AG08395 (cell line): ENCODE results near the gene BTBD9.

Experiments used
- DNase-seq: peaks from one replicate; pipeline ENCODE4 v3.0.0; 2012; ENCODE audit warnings: mixed read lengths, low spot score

Gene BTBD9

DNA sequence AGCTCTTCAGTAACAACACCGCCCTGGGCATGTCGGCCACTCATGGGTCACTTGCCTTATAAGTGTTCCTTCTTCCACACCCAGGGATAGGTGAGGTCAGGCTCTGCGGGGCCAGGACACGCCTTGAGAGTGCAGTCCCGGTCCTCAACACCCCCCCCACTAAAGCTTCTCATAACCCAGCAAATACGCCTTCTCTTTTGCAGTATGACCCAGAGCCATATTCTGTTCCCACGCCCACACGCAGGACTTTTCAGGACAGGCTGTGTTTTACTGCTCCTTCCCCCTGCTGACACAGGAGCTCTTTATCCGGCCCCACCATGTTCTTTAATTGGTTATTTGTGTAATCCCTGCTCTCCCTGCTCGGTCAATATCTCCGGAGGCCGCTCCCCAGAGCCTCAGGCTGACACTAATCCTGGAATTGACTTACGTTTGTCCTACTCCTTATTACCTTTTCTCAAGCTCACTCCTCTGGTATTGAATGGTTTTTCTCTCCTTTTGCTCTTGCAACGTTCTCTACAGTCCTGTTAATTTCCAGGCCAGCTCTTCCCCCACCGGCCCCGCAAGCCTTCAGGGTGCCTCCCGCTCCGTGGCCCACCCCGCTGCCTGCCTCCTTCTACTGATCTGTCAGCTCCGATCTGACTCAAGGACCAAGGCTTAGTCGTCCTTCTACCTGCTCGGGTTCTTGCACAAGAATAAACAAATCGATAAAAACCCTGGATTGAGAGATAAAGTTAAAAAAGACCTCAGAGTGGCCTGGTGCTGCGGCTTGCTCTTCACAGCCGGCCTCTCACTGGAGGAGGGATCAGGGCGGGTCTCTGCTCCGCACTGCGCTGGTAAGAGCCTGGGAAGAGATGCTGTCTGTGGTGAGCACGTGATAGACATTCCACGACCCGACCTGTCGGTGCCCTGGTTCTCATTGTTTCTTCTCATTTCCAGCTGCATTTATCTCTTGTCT, 462.7 kb downstream of the BTBD9 start:
- no peak for DNase-seq

DNA sequence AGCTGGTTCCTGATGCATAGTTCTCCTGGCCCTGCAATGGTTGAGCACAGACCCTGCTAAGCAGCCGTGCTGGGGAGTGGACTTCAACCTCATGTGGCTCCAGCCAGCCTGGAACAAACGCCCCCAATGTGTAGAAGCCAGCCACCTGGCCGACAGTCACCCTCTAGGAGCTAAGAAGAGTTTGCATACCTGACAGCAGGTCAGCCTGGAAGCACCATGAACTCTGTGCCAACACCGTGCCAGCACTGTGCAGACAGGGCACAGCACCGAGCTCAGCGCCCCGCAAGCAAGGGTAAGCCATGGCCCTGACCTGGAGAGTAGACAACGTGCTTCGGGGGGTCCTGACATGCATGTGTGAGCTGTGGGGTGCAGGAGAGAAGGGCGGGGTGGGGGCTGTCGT, 463.9 kb downstream of the BTBD9 start:
- no peak for DNase-seq

DNA sequence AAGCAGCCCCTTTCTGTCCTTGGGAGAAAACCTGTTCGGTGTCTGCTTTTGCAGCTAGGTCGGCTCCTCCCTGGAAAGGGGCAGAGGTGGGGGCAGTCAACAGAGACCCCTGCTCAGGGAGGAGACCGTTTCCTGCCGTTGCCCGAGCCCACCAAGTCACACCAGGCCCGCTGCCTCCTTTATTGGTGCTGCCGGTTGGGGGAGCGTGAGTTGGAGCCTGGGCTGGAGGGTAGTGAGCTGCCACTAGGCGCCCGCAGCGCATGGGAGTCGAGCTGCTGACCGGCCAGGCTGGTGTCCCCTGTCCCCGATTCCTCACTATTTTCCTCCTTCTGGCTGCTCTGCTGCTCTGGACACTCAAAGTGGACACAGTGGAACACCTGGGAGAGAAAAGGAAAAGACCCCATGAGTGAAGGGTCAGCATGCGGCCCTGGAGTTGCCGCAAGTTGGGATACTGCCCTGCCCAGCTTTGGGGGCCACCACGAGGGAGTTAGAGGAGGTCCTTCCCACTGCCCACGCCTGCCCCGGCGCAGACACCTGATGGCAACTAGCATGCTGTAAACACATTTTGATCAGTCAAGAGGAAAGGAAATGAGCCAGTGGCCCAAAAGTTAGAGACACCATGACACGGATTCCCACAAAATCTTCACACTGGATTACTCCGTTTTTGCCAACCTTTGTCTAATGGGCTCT, 464.8 kb downstream of the BTBD9 start:
- DNase-seq: no peak

DNA sequence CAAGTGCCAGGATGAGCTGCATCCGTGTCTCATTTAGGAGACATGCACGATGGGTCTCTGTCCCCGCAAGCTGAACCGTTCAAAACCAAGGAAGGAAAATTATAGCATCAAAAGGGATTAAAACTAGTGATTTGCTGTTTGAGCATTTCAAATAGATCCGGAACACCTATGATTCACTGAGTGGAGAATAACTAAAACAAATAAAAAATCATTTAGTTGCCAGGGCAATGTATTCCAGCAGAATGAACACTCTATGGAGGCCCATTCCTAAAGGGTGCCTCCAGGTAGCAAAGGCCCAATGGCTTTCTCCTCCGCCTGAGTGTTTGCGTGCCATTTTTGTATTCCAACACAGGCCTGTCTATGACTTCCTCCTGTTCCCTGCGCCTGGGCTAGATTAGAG, 465.4 kb downstream of the BTBD9 start:
- no peak for DNase-seq

DNA sequence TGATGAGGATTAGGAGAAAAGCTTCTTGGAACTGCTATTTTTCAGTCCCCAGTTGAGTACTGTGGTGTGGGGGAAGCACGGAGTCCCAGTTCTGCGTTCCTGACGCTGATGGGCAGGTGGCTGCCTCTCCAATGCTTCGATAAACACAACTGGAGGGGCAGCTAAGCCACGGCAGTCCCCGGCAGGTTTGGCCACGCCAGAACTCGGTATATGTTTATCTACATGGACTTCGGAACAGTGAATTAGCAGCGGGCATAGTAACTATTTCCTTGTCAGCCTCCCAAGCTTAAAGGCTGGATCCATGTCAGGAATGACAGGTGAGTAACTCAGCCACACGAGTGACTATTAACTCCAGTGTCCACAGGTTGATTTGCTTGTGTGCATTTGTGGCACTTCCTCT, 465.8 kb downstream of the BTBD9 start:
- DNase-seq: no peak

DNA sequence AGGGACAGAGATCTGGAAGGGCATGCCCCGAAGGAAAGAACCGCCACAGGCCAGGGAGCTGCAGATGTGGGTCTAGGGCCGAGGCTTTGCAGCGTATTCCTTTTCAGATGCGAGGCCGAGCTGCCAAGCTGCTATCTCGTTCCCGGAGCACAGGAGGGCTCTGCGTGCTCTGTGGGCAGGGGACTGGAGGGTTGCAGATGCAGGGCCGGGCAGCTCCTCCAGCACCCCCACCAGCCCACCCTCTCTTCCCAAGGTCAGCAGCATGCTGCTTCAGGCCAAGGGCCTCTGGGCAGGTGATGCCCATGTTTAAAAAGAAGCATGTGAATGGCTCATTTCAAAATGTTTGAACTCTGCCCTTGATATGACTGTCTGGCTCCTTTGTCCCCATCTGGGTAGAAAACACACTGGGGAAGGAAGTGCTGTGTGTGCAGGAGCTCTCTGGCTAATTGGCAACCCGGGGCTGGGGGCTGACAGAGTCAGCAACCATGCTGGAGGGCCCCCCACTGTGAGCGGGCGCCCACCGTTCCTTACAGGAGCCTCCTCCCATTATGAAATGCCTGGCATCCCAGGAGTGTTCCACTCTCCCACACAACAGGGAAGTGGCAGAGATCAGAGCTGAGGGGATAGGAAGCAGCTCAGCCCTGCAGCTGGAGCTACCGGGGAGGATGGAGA, 466.9 kb downstream of the BTBD9 start:
- no peak for DNase-seq

DNA sequence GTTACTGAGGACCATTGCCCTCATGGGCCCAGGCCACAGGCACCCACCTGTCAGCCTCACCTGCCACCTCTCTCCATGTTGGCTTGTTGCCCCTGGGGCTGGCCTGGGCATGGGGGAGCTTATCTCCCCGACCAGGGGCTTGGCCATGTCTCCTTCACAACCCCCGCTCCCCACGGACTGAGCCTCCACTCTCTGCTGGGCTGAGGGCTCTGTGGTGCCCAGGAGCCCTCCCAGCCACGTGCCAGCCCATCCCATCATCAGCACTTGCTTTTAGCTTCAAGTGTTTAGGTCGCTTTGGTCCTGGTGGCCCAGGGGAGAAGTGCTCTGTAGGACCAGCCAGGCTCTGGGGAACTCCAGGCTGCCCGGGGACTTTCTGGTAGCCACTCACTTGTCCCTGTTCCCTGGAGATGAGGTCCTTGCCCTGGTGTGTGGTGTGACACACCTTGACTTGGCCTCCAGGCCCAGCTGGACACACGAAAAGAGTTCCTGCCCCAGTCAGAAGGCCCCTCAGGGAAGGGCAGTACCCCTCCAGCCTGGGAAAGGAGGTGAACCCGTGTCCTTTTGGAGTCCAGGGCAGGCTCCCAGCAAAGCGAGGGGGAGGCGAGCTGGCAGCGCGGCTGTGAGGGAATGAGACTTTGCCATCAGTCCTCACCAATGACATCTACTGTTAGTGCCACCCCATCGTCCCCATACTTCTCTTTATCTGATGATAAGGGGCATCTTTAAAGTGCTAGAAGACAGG, 467.6 kb downstream of the BTBD9 start:
- DNase-seq: no peak

DNA sequence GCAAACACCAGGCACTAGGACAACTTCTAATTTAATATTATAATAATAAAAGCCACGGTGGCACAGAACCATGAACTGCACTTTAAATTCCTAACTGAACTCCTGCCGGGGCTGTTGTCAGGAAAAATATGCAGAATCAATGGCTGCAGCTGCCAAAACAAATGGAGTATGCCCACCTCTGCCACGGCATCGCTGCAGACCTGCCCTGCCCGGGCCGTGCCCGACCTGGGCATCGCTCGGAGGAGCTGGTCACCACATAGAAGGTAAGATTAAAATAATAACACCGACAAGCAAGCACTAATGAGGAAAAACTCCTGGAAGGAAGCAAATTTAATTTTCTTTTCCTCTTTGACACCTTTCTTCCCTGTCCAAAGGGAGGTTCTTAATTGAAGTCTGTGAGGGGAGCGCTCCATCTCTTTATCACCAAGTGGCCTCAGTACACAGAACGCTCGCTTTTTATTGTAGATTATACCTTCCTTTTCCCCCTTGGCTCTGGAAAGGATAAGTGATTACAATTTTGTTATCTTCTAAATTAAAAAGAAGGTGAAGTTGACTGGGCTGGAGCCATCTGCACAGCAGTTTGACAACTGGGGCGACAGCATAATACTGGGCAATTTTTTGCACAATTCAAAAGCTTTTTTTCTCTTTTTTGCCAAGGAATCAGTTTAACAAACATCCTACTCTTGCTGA, 468.9 kb downstream of the BTBD9 start:
- DNase-seq: no peak

DNA sequence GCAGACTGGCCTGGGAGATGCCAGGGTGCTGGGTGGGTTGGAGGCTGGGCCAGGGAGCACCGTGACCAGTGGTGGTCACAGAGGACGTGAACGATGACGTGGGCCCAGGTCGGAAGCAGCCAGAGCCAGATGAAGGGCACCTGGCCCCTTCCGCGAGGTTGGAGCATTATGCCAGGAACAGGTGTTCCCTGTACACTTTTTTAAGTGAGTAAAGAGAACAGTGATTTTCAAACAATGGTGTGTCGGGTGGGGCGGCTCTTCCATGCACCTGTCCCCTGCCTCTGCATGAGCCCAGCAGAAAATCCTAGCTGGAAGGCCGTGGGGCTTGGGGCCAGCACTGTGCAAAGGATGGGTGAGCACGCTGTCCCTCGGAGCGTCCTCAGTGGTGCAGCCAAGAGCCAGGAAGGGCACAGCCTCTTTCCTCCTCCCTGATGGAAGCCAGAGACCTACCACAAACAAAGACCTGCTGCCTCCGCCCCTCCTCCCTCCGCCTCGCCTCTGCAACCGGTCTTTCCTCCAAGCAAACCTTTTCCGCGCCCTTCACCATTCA, 469.7 kb downstream of the BTBD9 start:
- DNase-seq: no peak

DNA sequence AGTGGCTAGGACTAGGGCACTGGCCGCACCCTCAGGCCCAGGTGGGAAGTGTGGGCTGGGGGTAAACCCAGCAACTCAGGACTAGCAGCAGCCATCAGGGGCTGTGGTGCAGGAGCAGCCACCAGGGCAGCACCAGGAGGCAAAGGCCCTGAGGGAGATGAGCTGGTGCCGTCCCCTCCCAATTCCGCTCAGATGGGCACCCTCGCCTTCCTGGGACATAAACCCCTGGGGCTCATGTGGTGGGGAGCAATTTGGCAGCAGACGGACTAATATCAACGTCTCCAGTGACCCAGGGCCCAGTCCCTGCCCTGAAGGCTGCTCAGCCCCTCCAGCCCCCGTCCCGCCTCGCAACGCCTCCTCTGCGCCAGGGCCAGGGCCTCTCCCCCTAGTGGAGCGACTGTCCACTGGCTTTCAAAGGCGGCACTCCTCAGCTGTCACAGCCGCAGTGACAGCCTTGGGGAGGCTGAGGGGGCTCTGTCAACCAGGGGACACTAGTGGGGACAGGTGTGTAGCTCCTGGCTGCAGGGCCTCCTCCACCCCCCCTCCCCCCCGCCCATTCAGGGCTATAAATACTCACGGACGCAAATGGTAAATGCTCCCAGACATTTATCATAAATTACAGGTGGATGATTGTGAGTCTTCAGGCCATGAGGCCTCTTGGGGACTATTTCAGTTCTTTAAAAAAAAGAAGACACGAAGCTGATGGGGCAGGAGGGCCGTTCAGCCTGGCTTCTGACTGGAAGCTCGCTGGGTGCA, 470.3 kb downstream of the BTBD9 start:
- no peak for DNase-seq

DNA sequence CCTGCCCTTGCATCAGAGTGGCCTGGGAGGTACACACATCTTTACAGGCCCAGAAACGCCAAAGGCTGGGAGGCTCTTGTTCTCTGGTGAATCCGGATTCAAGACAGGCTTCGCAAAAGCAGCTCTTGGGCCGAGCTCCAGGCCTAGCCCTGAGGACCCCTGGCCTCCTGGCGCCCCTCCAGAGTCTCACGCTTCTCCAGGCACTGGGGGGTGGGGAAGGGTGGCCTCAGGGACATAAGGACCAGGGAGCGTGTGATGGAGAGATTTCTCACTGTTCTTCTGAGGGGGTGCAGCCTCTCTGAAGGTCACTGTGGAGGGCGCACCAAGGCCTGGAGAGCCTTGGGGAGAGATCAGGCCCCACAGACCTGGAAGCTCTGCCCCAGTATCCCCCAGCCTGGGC, 471.0 kb downstream of the BTBD9 start:
- no peak for DNase-seq

DNA sequence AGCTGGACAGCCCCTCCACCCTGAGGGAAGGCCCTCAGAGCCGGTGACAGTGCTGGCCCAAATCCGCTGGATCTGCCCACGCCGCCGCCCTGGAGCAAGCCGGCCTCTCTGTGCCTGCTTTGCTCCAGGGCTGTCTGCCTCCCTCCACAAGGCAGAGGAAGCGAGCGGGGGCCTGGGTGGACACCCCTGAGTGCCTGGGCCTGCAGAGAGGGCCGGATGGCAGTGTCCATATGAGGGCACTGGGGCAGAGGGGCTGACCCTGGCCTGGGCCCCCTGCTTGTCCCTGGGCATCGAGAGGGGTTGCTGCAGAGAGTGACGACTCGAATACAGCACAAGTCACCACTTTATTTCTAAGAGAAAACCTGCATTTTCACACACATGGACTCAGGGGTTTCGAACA, 471.6 kb downstream of the BTBD9 start:
- DNase-seq: no peak

DNA sequence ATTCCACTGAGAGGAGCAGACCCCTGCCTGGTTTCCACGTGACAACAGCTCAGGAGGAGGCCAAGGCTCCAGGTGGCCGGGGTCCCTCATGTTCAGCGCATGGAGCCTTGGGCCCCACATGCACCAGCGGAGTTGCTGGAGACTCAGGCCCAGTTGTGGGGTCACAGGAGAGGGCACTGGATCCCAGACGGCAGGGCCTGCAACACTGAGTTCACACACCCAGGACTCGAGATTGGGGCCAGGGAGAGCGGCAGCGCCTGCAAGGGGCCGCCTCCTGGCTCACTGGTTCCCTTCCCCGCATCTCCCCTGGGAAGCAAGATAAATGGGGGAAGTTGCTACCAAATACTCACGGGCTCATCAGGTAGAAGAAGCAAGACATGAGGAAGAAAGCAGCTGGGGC, 472.1 kb downstream of the BTBD9 start:
- no peak for DNase-seq

DNA sequence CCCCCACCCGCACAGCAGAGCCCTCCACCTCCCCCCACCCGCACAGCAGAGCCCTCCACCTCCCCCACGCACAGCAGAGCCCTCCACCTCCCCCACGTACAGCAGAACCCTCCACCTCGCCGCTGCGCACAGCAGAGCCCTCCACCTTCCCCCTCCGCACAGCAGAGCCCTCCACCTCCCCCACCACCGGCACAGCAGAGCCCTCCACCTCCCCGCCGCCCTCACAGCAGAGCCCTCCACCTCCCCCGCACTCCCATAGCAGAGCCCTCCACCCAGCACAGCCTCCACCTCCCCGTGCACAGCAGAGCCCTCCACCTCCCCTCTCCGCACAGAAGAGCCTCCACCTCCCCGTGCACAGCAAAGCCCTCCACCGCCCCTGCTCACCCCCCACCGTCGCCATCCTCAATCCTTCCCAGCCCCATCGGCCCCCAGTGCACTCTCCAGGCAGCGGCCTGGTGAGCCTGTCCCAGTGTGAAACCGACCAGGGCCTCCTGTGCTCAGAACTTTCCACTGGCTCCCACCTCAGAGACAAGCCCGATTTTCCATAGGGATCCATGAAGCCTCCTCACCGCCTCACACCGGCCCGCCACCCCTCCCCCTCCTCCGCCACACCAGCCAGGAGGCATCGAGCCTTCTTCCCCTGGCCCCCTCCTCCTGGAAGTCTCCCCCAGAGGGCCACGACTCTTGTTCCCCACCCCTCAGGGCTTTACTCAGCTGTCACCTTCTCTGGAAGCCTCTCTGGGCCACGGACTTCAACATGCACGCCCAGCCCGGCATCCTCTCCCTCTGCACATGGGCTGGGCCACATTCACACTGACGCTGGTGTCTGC, 473.1 kb downstream of the BTBD9 start:
- no peak for DNase-seq

DNA sequence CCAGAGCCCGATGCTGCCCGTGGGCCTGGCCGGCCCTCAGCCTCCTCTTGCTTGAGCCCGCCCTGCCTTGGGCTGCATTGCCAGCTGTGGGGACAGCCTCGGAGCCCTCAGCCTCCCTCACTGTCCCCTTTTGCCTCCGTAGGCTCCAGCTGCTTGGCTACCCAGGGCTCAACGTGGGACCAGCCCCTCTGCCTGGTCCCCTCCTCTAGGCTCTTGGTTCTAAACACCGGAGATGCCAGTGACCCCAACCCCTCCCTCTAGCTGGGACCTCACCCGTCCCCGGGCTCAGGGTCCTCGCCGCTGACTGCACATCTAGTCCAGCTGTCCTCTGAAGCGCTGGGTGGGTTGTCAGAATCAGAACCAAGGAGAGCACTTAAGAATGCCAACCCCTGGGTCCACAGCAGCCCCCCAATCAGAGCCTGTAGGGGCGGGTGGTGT, 475.0 kb downstream of the BTBD9 start:
- DNase-seq: no peak

DNA sequence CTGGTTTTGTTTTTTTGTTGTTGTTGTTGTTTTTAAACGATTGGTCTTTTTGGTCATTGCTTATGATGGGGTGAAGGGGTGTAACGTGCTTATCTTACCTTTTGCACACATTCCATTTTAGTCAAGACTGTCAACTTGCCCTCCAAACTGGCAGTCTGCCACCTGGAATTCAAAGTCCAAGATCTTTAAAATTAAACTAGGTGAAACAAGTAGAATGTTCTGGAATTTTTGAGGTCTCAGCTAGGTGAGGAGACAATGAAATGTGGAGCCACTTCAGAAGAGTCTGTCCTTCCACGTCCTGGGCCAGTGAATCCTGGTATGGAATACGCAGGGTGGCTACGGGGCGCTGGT, 475.6 kb downstream of the BTBD9 start:
- DNase-seq: no peak

DNA sequence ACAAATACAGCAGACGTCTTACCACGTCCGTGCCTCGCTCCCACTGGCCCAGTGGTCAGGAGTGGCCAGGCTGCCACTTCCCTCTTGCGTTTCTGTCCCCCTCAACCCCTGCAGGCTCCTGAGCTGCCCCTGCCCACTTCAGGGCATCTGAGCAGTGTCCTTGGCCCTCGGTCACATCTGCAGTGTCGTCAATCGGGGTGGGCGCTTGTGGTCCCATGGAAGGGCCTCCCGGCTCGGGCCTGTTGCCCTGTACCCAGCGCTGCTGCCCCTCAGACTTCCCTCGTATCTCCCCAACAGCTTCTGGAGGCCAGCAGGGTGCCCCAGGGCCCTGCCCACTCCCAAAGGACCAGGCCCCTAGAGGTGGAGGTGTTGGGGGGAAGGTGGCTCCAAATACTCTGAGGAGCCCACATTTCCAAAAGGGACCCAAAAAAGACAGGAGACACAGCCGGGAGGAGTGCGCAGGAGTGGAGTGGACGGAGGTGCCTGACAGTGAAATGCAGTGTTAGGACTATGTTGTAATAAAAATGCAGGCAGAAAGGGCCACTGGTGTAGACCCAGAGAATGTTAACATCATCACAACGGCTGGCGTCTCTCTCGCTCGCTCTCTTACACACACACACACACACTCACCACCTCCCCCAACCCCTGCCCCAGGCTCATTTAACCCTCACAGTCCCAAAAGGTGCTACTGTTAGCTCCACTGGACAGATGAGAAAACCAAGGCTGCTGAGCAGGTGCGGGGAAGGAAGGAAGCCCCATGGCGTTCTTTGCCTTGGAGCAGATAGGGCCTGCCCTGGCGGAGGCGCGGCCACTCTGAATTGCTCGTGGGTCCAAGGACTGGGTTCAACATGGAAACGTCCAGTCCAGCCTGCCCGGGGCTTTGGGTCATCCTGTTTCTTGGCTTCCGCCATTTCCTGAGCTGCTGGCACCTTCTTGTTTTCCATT, 476.3 kb downstream of the BTBD9 start:
- DNase-seq: no peak

DNA sequence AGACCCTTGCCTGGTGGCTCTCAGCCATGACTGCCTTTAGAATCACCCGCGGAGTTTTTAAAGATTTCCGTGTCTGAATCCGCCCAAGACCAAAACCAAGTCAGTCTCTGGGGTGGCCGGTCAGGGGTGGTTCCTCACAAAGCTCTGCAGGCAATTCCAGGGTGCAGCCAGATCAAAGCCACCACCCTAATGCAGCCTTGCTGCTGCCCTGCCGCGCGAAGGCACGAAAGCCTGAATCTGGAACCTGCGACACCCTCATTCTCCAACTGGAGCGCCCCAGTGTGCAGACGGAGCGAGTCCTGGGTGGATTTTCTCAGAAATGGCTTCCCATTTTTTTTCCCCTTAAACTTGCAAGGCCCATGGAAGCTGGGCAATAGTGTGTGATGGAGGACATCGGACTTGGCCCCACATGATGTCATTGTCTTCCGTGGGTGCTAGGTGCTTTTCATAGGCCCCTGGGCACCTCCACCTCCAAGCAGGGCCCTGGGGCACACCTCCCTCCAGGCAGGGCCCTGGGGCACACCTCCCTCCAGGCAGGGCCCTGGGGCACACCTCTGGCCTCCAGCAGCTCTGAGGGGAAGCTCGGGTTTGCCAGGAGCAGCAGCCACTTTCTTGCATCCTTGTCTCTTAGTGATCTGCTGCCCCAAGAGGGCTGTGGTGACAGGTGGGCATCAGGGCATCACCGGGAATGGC, 477.1 kb downstream of the BTBD9 start:
- DNase-seq: no peak
